Right lobe of liver (tissue), 6 donors: ENCODE results near the gene TBC1D2. TPM values are rescaled to one million over a fixed set of nuclear protein-coding genes. Genes with fewer than 3 reads are reported as not detected.

Source experiments
- ATAC-seq, 4 donors: fragments of 200-7000 bp; cut with Tn5 transposase; one replicate each; pipeline ENCODE4 v1.9.1; 2020; ENCODE audit warnings: mild to moderate bottlenecking in 4 of 4, moderate library complexity in 4 of 4
- DNase-seq, 3 donors: peaks; one replicate each; pipeline ENCODE4 v3.0.0-alpha.2; 2020
- H3K27ac ChIP-seq, 3 donors: fragments of 200-600 bp; one replicate each; pipeline ENCODE4 v1.8.0; 2022
- H3K27me3 ChIP-seq, 2 donors: fragments of 200-600 bp; one replicate each; pipeline ENCODE4 v1.8.0; 2022
- H3K36me3 ChIP-seq, 4 donors: fragments of 200-600 bp; sonication (generic) in 1 of 4; one replicate each; pipeline versions ENCODE4 v1.5.1 to v1.8.0; 2017 to 2022; ENCODE audit warnings: control low read depth in 1 of 4
- H3K4me1 ChIP-seq, 4 donors: fragments of 200-600 bp; sonication (generic) in 1 of 4; one replicate each; pipeline versions ENCODE4 v1.5.1 to v1.8.0; 2017 to 2022; ENCODE audit warnings: control low read depth in 1 of 4
- H3K4me3 ChIP-seq, 3 donors: fragments of 200-600 bp; one replicate each; pipeline ENCODE4 v1.8.0; 2022
- H3K9me3 ChIP-seq, 4 donors: fragments of 200-600 bp; sonication (generic) in 1 of 4; one replicate each; pipeline versions ENCODE4 v1.5.1 to v1.8.0; 2017 to 2022; ENCODE audit warnings: control low read depth in 1 of 4
- CTCF ChIP-seq, 4 donors: fragments of 200-600 bp in 3 of 4; fragments of 450-650 bp in 1 of 4; IDR thresholded peaks; one replicate each; pipeline versions ENCODE4 v1.5.1 to v1.8.0; 2016 to 2022; ENCODE audit warnings: antibody characterized with exemption in 4 of 4, mild to moderate bottlenecking in 2 of 4
- POLR2A ChIP-seq: fragments of 450-650 bp; IDR thresholded peaks from one replicate; pipeline ENCODE4 v1.6.1; 2017; ENCODE audit warnings: antibody characterized with exemption, mild to moderate bottlenecking
- WGBS: methylation state at CpG from one replicate; pipeline ENCODE4 v1.1.6; 2018; ENCODE audit warnings: low coverage, low lambda C conversion rate; ENCODE audit not compliant: insufficient coverage; ENCODE audit errors: missing lambda C conversion rate; 5-methylcytosine and 5-hydroxymethylcytosine counted together
- intact Hi-C, 2 donors: fragments of 100-400 bp; cut with DNase I; formaldehyde crosslinking; loops; one replicate each; pipeline versions ENCODE4 v1.11.2 to v1.14.1; 2022
- total RNA-seq, 6 experiments: library from RNA; depleted of rRNA in 2 of 6; stranded (reverse); fragments of >200 nt in 2 of 6; fragmentation: NEBNext Ultra II Directional in 3 of 6; extraction: Animal tissue kit (Norgen Biotek cat#: 25700) in 3 of 6; gene quantifications; one replicate each; pipeline versions ENCODE4 v1.1.0 to v1.2.4, GENCODE V29; 2016 to 2023
- donor health status: DM: no; HTN: yes; CAD: no.
- donor health status: DM: no; HTN: no; CAD: no.
- donor health status: DM: no; HTN: no; CAD: no.
- donor health status: DM: no; HTN: yes; CAD: no.
- donor health status: DM: no; HTN: yes; CAD: no.

TBC1D2 gene
- total RNA-seq, 6 experiments from 2014 or later, result 5.1 to 17.5 (median 9.7) TPM

GRCh38 chr9:98161851-98162250 is 93.6 kb downstream of the TBC1D2 start:
- no peak overlapping the region for H3K27ac ChIP-seq
- intact Hi-C loops, result no loop called here
- no peak overlapping the region for H3K4me3 ChIP-seq
- TF ChIP-seq CTCF (IDR thresholded peaks at IDR 0.05), result no peak
- no peak for TF ChIP-seq POLR2A
- no peaks in the 10 kb centered on the region for H3K27me3 ChIP-seq
- ATAC-seq (no peak), DNase-seq (no peak)
- H3K9me3 ChIP-seq, result no peaks in the 10 kb centered on the region
- no peaks in the 10 kb centered on the region for H3K36me3 ChIP-seq
- H3K4me1 ChIP-seq, result peaks cover 0 to 16% (median 6%) of the 10 kb centered on the region in 4 donors
- WGBS, result 40% methylated on average over 1 of the region's 4 CpGs

DNA sequence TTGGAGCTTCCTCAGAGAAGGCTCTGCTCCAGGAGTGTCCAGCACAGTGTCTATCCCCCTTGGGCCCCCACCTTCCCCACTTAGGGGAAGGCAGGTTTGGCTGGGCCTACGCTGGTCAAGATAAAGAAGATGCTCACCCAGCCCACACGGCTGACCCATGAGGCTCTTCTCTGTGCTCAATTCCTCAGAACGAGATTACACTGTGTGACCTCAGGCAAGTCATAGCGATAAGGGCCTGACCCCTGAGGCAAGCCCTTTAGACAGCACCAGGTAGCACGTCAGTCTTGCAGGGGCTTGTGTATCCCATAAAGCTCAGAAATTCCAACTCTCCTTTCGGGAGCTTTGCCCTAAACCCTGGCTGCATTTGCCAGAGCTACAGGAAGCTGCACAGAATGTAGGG is 95.7 kb downstream of the TBC1D2 start:
- no peaks in the 10 kb centered on the region for H3K27me3 ChIP-seq
- TF ChIP-seq CTCF (IDR thresholded peaks at IDR 0.05) (no peak), POLR2A (no peak)
- 78% methylated on average over 5 of the region's 6 CpGs for WGBS
- no peak overlapping the region for H3K4me3 ChIP-seq
- no peaks in the 10 kb centered on the region for H3K9me3 ChIP-seq
- H3K36me3 ChIP-seq, result no peaks in the 10 kb centered on the region
- H3K27ac ChIP-seq, result no peak overlapping the region
- DNase-seq (no peak), ATAC-seq (no peak)
- intact Hi-C loops, result no loop called here
- H3K4me1 ChIP-seq, result peaks cover 0 to 16% (median 6%) of the 10 kb centered on the region in 4 donors

DNA sequence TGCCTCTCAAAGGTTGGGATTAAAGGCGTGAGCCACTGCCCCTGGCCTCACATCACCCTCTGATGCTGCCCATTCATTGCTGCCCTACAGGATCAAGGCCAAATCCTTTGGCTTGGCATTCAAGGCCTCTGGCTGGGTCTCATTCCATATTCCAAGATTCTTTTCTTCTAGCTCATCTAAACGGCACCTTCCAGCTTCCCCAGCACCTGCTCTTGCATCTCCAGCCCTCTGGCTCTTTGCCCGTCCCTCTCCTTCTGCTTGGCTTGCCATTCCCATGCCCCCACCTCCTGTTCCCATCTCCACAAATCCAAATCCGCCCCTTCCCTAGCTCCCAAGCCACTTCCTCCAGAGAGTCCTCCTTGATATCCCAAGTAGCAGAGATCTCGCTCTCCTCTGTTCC is 96.1 kb downstream of the TBC1D2 start:
- Histone ChIP-seq H3K27ac (no peak overlapping the region), H3K4me1 (peaks cover 0 to 16% (median 6%) of the 10 kb centered on the region in 4 donors), H3K4me3 (no peak overlapping the region), H3K36me3 (no peaks in the 10 kb centered on the region), H3K27me3 (no peaks in the 10 kb centered on the region), H3K9me3 (no peaks in the 10 kb centered on the region)
- DNase-seq (no peak), ATAC-seq (no peak)
- WGBS, result 81% methylated on average over 3 of the region's 5 CpGs
- no peak for TF ChIP-seq CTCF (IDR thresholded peaks at IDR 0.05)
- TF ChIP-seq POLR2A, result no peak
- intact Hi-C loops, result no loop called here

DNA sequence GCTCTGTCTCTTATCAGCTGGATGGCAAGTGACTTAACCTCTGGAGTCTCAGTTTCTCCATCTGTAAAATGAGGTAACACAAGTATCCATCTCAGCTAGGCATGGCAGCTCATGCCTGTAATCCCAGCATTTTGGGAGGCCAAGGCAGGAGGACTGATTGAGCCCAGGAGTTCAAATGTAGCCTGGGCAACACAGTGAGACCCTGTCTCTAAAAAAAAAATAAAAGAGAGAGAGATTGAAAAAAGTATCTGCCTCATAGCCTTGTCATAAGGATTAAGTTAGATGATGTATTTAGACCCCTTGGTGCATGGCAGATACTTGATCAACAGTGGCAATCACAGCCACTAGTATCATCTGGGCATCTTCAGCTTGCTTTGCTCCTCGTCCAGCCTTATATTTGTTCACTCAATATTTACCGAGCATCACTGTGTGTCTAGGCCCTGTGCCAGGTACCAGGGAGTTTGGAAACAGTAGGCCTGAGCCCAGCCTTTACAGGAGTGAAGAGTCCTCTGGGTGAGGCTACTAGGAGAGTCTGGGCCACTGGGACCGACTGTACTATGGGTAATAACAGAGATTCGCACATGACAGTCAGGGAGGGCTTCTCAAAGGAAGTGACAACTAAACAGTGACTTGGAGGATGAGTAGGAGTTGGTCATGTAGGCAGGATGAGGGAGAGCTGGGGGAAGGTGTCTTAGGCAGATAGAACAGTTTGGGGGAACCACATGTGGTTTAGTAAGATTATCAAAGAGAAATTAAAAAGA is 97.2 kb downstream of the TBC1D2 start:
- TF ChIP-seq CTCF (IDR thresholded peaks at IDR 0.05) (no peak), POLR2A (no peak)
- no peak overlapping the region for H3K27ac ChIP-seq
- DNase-seq (peak; percentile 76 to 95 (median 87)), ATAC-seq (peak; percentile 97 to 99 (median 99))
- peaks cover 0 to 16% (median 6%) of the 10 kb centered on the region in 4 donors for H3K4me1 ChIP-seq
- H3K9me3 ChIP-seq, result no peaks in the 10 kb centered on the region
- no peaks in the 10 kb centered on the region for H3K27me3 ChIP-seq
- intact Hi-C loops, result no loop called here
- 31% methylated on average over 4 of the region's 4 CpGs for WGBS
- H3K36me3 ChIP-seq, result no peaks in the 10 kb centered on the region
- H3K4me3 ChIP-seq, result no peak overlapping the region
